Body of pancreas (tissue), 4 donors: Measurements from ENCODE around the gene P2RY8.

Experiments
- CTCF ChIP-seq, 7 experiments: fragments of 450-650 bp in 4 of 7; fragments of 200-600 bp in 3 of 7; sonication (generic) in 3 of 7; IDR thresholded peaks; one replicate each; pipeline ENCODE4 v1.5.1; 2016 to 2019; ENCODE audit warnings: antibody characterized with exemption in 7 of 7
- POLR2A ChIP-seq, 3 donors: fragments of 450-650 bp; IDR thresholded peaks; one replicate each; pipeline ENCODE4 v1.6.1; 2016; ENCODE audit warnings: antibody characterized with exemption in 3 of 3, mild to moderate bottlenecking in 2 of 3

GRCh38 chrX:1486177-1486576 lies 50.8 kb downstream of the P2RY8 start:
- TF ChIP-seq CTCF (IDR thresholded peaks at IDR 0.05) (no peak), POLR2A (IDR thresholded peaks at IDR 0.05) (no peak)
